ENCODE measurements around the gene VPS26C. TPM values are rescaled to one million over a fixed set of nuclear protein-coding genes. Genes with fewer than 3 reads are reported as not detected.
"Not testable (repeated sequence)": the region's sequence is repeated elsewhere in the genome, so short reads cannot be mapped to it uniquely, and the experiment has no call there.

VPS26C gene
- total RNA-seq (45.0 and 46.3 TPM in 2 replicates), polyA plus RNA-seq (29.9 and 33.6 TPM in 2 replicates)

GRCh38 chr21:37267269-37268185 is at the start of gene VPS26C:
VPS26C (minus strand) TSS chr21:37267334; CDS start chr21:37267294, 40 bp downstream.
- no peaks in the 10 kb centered on the region for H3K27me3 ChIP-seq
- no peak for TF ChIP-seq CTCF (IDR thresholded peaks at IDR 0.05; ENCODE audit: low read depth, low read length)

GRCh38 chr21:37316072-37316471 is 48.9 kb upstream of the VPS26C start:
- H3K4me3 ChIP-seq; H3K4me1 ChIP-seq (ENCODE audit: low read depth); H3K9me3 ChIP-seq (ENCODE audit: low read depth); H3K36me3 ChIP-seq; H3K27me3 ChIP-seq; DNase-seq (ENCODE audit: low read depth in 1 of 2, low spot score in 1 of 2); H3K27ac ChIP-seq: not testable (repeated sequence)

More at GRCh38 chr21:37267269-37268185, at the start of gene VPS26C:
- no peaks in the 10 kb centered on the region for H3K9me3 ChIP-seq (ENCODE audit: low read depth)
- peaks cover 4% of the 10 kb centered on the region for H3K4me1 ChIP-seq (ENCODE audit: low read depth)
- no peaks in the 10 kb centered on the region for H3K36me3 ChIP-seq
- peak; percentile 99 to 100 for DNase-seq (ENCODE audit: low read depth in 1 of 2, low spot score in 1 of 2)
- H3K4me3 ChIP-seq, result peak within 1 kb of the TSS; percentile 87
- peak within 1 kb of the TSS; percentile 98 for H3K27ac ChIP-seq

GRCh38 chr21:37300114-37300751 is 33.1 kb upstream of the VPS26C start:
- no peak for TF ChIP-seq CTCF (IDR thresholded peaks at IDR 0.05; ENCODE audit: low read depth, low read length)
- DNase-seq (ENCODE audit: low read depth in 1 of 2, low spot score in 1 of 2), result no peak
- H3K36me3 ChIP-seq, result no peaks in the 10 kb centered on the region

GRCh38 chr21:37297364-37297763 is 30.2 kb upstream of the VPS26C start:
- TF ChIP-seq CTCF (IDR thresholded peaks at IDR 0.05; ENCODE audit: low read depth, low read length), result no peak
- Histone ChIP-seq H3K27ac (no peak overlapping the region), H3K4me1 (ENCODE audit: low read depth) (peaks cover 8% of the 10 kb centered on the region), H3K9me3 (ENCODE audit: low read depth) (no peaks in the 10 kb centered on the region), H3K36me3 (no peaks in the 10 kb centered on the region), H3K27me3 (no peaks in the 10 kb centered on the region), H3K4me3 (no peak overlapping the region)
- no peak for DNase-seq (ENCODE audit: low read depth in 1 of 2, low spot score in 1 of 2)

More at GRCh38 chr21:37300114-37300751, 33.1 kb upstream of the VPS26C start:
- no peak overlapping the region for H3K27ac ChIP-seq
- H3K9me3 ChIP-seq (ENCODE audit: low read depth), result no peaks in the 10 kb centered on the region
- H3K27me3 ChIP-seq, result no peaks in the 10 kb centered on the region
- no peaks in the 10 kb centered on the region for H3K4me1 ChIP-seq (ENCODE audit: low read depth)
- H3K4me3 ChIP-seq, result no peak overlapping the region

- DNase-seq (ENCODE audit: low read depth in 1 of 2, low spot score in 1 of 2), result peak; percentile 29 to 52
- H3K4me1 ChIP-seq (ENCODE audit: low read depth), result peaks cover 8% of the 10 kb centered on the region
- H3K4me3 ChIP-seq, result no peak overlapping the region
- H3K36me3 ChIP-seq, result no peaks in the 10 kb centered on the region
- H3K27me3 ChIP-seq, result no peaks in the 10 kb centered on the region
- H3K9me3 ChIP-seq (ENCODE audit: low read depth), result no peaks in the 10 kb centered on the region
- H3K27ac ChIP-seq, result peak overlapping the region; percentile 50
- TF ChIP-seq CTCF (IDR thresholded peaks at IDR 0.05; ENCODE audit: low read depth, low read length), result no peak
These were observed 27.5 kb upstream of the VPS26C start for GRCh38 chr21:37294679-37295078.

GRCh38 chr21:37292941-37293340 is 25.8 kb upstream of the VPS26C start:
- Histone ChIP-seq H3K4me1 (ENCODE audit: low read depth) (peaks cover 8% of the 10 kb centered on the region), H3K27ac (no peak overlapping the region), H3K4me3 (no peak overlapping the region), H3K36me3 (no peaks in the 10 kb centered on the region), H3K27me3 (no peaks in the 10 kb centered on the region), H3K9me3 (ENCODE audit: low read depth) (no peaks in the 10 kb centered on the region)
- DNase-seq (ENCODE audit: low read depth in 1 of 2, low spot score in 1 of 2), result peak in 1 of 2 donors; percentile 81
- no peak for TF ChIP-seq CTCF (IDR thresholded peaks at IDR 0.05; ENCODE audit: low read depth, low read length)
